Stimulated activated CD4-positive, alpha-beta T cell treated with anti-CD3 and anti-CD28 coated beads, Interleukin-4, amount 100 ng/mL, for 4 hours (primary cell): ENCODE results near the gene SPEF2.
"Not testable (repeated sequence)": the region's sequence is repeated elsewhere in the genome, so short reads cannot be mapped to it uniquely, and the experiment has no call there.

ENCODE experiments used
- DNase-seq, 2 experiments: peaks; one replicate each; pipeline ENCODE4 v3.0.0-alpha.2; 2020

The SPEF2 gene

DNA sequence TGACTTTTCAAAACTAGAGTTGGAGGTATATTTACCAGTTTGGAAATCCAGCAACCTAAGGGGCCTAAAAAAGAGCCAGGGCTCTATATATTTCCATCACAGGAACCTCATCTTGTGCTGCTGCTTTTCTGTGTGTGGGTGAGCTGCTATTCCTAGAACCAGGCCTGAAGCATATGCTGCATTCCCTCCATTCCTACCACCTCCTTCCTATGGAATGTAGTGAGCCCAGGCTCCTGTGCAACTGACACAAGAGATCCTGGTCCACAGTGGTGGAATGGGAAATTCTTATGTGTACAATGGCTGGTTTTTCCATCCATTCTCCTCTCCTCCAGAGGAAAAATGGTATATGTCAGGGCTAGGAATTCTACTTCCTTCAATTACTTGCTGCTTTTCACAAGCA lies 39.1 kb downstream of the SPEF2 start:
- no peak for DNase-seq

GRCh38 chr5:35657877-35658276 lies 40.2 kb downstream of the SPEF2 start:
- DNase-seq: no peak

GRCh38 chr5:35659556-35659955 lies 41.9 kb downstream of the SPEF2 start:
- no peak for DNase-seq

GRCh38 chr5:35660451-35660850 lies 42.8 kb downstream of the SPEF2 start:
- no peak for DNase-seq

DNA sequence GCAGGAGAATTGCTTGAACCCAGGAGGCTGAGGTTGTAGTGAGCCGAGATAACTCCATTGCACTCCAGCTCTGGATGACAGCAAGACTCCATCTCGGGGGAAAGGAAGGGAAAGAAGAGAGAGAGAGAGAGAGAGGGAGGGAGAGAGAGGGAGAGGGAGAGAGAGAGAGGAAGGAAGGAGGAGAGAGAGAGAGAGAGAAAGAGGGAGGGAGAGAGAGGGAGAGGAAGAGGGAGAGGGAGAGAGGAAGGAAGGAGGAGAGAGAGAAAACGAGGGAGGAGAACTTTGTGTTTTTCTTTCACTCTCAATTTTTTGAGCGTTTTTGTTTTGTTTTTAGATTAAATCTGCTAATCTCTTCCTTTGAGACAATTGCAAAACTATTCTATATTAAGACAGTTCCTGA lies 46.9 kb downstream of the SPEF2 start:
- DNase-seq: no peak

DNA sequence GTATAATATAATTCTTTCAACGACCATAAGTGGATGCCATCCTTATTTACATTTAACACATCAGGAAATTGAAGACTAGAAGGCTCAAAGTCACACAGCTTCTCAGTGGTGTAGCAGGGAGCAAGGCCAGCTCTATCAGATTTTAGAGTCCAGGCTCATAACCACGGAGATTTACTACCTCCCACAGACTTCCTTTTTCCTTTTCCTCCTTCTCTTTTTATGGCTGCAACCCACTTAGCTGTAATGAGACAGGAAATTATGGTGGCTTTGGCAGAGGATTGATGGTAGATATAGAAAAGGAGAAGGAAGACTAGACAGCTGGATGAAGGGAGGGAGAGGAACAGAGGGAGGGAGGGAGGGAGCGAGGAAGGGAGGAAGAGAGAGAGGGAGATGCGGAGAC lies 47.4 kb downstream of the SPEF2 start:
- DNase-seq: no peak

DNA sequence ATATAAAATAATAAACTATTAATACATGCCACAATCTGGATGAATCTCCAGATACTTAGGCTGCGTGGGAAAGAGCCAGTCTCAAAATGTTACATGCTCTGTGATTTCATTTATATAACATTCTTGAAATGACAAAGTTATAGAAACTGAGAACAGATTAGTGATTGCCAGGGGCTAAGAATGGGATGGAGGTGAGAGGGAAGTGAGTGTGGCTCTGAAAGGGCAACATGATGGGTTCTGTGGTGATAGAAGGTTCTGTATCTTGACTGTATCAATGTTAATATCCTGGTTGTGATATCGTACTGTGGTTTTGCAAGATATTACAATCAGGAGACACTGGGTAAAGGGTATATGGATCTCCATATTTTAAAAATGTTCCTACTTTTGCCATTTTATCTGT lies 50.7 kb downstream of the SPEF2 start:
- DNase-seq: no peak

DNA sequence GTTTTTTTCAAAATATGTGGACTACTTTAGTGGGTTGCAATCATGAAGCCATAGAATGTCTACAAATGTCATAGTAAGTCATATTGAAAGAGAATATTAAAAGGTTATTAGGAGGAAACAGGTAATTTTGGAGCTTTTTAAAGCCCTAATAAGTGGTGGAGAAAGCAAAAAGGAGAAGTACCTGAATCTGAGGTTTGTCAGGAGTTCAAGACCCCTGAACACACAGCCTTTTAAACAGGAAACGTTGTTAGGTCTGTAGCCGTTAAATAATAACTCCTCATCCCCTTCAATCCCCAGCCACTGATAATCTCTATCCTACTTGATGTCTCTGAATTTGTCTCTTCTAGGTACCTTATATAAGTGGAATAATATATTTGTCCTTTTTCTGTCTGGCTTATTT lies 51.1 kb downstream of the SPEF2 start:
- no peak for DNase-seq

DNA sequence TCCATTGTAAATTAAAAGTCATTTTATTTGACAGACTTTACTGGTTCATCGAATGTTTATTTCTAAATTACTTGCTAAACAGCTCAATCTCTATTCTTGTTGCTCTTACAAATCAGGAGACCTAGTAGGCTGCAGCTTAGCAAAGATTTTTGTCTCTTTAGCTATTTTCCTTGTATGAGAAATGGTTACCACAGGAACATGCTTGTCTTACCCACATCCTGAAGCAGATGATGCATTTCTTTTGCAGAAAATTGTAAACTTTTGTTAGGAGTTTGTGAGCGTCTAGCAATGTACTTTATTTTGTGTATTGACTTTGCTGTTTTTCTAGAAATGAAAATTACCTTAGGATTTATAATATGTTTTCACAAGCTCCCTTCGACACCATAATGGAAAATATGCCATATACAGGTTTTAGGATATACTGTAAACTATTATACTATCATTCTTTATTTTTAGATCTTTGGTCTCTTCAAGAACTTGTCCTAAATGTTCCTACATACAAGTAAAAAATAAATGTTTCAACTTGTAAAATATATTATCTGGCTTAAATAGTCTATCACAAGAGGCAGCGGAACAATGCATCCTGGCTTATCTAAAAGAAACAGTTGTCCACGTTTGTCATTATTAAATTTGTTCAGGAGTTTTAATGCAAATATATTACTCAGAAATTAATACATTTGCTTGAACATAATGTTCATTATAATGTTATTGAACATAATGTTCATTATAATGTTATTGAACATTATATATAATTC lies 54.1 kb downstream of the SPEF2 start:
- no peak for DNase-seq

GRCh38 chr5:35672296-35672655 lies 54.6 kb downstream of the SPEF2 start:
- DNase-seq: not testable (repeated sequence)

- peak in 1 of 2 experiments; percentile 1 for DNase-seq
Observed at GRCh38 chr5:35672995-35673394, 55.3 kb downstream of the SPEF2 start.

DNA sequence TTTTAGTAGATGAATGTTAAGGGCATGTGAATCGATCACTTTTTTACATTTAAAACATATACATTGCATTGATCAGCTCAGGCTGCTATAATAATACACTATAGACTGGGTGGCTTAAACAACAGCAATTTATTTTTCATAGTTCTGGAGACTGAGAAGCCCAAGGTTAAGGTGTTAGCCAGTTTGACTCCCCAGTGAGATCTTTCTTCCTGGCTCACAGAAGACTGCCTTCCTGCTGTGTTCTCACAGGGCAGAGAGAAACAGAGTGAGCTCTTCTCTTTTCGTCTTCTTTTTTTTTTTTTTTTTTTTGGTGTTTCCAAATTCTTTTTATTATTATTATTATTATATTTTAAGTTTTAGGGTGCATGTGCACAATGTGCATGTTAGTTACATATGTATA lies 56.4 kb downstream of the SPEF2 start:
- DNase-seq: no peak

GRCh38 chr5:35675392-35675791 lies 57.7 kb downstream of the SPEF2 start:
- DNase-seq: no peak

GRCh38 chr5:35677878-35678277 lies 60.2 kb downstream of the SPEF2 start:
- no peak for DNase-seq

GRCh38 chr5:35678661-35679060 lies 61.0 kb downstream of the SPEF2 start:
- DNase-seq: no peak

- DNase-seq: no peak
Observed at GRCh38 chr5:35679357-35679756, 61.7 kb downstream of the SPEF2 start.

GRCh38 chr5:35681911-35682310 lies 64.2 kb downstream of the SPEF2 start:
- DNase-seq: no peak

DNA sequence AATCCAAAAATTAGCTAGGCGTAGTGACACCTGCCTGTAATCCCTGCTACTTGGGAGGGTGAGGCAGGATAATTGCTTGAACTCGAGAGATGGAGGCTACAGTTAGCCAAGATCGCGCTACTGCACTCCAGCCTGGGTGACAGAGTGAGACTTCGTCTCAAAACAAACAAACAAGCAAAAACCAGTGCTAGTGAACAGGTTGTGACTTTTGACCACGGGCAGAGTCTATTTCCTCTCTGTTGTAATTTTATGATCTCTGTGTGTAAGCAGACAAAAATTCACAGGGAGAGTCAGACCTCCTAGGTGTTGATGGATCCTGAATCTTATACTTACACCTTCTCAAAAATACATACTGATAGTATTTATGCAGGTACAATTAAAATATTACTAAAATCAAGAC lies 65.8 kb downstream of the SPEF2 start:
- no peak for DNase-seq

DNA sequence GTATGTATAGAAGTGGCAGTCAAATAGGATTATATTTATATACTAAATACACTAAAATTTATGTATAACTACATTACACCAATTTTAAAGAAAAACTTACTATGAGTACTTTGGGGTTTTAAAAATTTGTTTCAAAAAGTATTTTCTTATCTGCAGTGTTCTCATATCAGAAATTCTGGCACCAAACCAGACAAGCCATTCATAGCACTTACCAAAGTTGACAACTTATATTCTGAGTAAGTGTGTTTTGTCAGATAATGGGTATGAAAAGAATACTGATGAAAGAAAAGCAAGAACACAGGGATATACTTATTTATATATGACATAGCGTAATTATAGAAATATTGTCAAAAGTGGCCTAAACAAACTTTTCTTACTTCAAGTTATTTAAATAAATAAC lies 67.5 kb downstream of the SPEF2 start:
- DNase-seq: no peak

GRCh38 chr5:35687961-35688360 lies 70.3 kb downstream of the SPEF2 start:
- DNase-seq: no peak

DNA sequence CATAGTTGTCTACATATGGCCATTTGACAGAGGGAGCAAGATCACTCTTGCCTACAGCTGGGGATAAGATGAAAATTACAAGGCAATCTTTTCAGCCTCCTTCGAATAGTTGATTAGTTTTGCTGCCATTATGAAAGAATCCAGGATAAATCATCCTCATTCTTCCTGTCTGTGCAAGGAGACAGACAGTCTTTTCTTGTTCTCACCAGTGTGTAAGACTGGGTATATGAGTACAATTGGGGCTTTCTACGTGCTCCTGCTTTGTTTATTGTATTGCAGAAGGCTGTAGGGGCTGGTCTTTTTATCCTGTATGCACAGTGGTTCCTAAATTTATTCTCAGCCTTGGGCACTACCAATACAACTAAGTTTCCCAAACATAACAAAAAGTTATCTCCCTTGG lies 76.8 kb downstream of the SPEF2 start:
- DNase-seq: no peak

DNA sequence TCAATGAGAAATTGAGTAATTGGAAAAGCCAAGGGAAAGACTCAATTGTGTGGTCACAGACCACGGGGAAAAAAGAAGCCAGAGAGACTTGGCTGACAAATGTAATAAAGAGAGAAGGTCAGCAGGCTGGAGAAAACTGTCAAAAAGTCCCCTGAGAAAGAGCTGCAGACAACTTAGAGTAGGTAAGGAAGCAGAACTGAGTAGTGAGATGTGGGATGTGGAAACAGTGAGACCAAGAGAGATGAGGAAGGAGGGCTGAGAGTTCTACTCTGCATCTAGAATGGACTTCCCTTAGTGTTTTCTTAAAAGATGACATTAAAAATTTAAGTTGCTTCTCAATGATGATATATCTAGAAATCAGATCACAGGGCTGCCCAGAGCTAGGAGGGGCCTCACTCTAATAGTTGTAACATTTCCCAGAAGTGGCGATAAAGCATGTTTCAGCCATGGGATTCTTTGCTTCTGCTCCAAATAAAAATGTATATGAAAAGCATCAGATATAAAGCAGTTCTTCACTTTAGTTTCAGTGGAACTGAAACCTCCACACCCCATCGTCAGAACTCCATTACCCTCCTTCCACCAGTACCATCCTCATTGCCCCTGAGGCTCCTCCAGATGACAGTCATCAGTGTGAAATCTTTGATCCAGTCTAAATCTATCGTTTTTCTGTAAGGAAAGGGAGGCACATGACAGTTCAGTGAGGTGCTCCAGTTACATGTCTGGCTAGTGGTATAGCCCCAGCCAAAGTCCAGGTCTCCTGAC lies 80.6 kb downstream of the SPEF2 start:
- DNase-seq: no peak

DNA sequence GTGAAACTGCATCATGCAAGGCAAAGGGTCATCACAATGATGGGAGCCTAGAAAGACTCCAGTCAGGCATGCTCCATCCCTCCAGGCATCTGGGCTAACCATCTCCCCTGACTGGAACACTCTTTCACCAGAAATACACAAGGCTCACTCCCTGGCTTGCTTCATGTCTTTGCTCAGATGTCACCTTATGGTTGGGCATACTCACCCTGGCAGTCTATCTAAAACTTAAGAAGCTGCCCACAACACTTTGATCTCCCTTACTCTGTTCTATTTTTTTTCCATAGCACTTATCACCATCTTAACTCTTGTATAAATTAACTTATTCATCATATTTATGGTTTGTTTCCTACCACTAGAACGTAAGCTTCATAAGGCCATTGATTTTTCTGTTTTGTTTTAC lies 90.0 kb downstream of the SPEF2 start:
- DNase-seq: no peak

- no peak for DNase-seq
Observed at GRCh38 chr5:35709688-35710087, 92.0 kb downstream of the SPEF2 start.

- DNase-seq: no peak
Observed at GRCh38 chr5:35717718-35718117, 100.1 kb downstream of the SPEF2 start.
